ENCODE data around the gene PIAS3. TPM values are rescaled to one million over a fixed set of nuclear protein-coding genes. Genes with fewer than 3 reads are reported as not detected.

The PIAS3 gene
- total and polyA plus RNA-seq, 10 of the 15 experiments (the other 5 are each of a cell fraction or from before 2014, with no cell fraction given) = 0.85 to 14.9 (median 10.6) TPM

DNA sequence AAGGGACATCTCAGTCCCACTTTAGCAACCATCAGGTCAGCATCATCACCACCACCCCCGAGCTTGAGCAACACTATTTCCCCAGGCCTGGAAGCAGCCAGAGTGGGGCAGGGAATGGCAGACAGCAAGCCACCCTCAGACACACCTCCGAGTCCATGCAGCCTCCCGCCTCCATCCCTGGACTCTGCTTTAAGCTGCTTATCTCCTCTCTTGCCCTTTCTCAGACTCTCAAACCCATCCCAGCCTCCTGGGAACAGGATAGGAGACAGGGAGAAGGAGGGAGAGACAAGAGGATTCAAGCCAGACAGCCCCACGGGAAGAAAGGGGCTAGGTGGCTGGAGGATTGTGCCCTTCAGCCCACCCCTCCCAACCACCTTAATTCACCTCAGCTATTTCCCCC lies 1.7 kb downstream of the PIAS3 start:
- intact Hi-C loops (cut with micrococcal nuclease; ENCODE audit: unreplicated experiment) = no loop called here
- TF ChIP-seq RAD21 (IDR thresholded peaks at IDR 0.05; ENCODE audit: insufficient read depth, low read depth, low read length) (no peak), CEBPB (IDR thresholded peaks at IDR 0.05; ENCODE audit: borderline replicate concordance in 1 of 2, low read depth in 2 of 2, low read length in 2 of 2) (no peak), IRF4 (IDR thresholded peaks at IDR 0.05; ENCODE audit: low read depth, low read length) (no peak), CBFB (IDR thresholded peaks at IDR 0.05; ENCODE audit: low read depth) (no peak), YY1 (IDR thresholded peaks at IDR 0.05; ENCODE audit: low read depth, low read length) (no peak), POLR2AphosphoS2 (IDR thresholded peaks at IDR 0.05; ENCODE audit: low read depth, low read length) (no peak), BCL11A (IDR thresholded peaks at IDR 0.05; ENCODE audit: low read depth, low read length) (no peak), PML (IDR thresholded peaks at IDR 0.05; ENCODE audit: low read length) (no peak), LARP7 (IDR thresholded peaks at IDR 0.05) (no peak), SREBF2 (IDR thresholded peaks at IDR 0.05; ENCODE audit: low read length) (no peak)
- TF ChIP-seq, protein P1, sequence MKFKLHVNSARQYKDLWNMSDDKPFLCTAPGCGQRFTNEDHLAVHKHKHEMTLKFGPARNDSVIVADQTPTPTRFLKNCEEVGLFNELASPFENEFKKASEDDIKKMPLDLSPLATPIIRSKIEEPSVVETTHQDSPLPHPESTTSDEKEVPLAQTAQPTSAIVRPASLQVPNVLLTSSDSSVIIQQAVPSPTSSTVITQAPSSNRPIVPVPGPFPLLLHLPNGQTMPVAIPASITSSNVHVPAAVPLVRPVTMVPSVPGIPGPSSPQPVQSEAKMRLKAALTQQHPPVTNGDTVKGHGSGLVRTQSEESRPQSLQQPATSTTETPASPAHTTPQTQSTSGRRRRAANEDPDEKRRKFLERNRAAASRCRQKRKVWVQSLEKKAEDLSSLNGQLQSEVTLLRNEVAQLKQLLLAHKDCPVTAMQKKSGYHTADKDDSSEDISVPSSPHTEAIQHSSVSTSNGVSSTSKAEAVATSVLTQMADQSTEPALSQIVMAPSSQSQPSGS (IDR thresholded peaks at IDR 0.05; ENCODE audit: low read length) = no peak
- TF ChIP-seq, protein P2, sequence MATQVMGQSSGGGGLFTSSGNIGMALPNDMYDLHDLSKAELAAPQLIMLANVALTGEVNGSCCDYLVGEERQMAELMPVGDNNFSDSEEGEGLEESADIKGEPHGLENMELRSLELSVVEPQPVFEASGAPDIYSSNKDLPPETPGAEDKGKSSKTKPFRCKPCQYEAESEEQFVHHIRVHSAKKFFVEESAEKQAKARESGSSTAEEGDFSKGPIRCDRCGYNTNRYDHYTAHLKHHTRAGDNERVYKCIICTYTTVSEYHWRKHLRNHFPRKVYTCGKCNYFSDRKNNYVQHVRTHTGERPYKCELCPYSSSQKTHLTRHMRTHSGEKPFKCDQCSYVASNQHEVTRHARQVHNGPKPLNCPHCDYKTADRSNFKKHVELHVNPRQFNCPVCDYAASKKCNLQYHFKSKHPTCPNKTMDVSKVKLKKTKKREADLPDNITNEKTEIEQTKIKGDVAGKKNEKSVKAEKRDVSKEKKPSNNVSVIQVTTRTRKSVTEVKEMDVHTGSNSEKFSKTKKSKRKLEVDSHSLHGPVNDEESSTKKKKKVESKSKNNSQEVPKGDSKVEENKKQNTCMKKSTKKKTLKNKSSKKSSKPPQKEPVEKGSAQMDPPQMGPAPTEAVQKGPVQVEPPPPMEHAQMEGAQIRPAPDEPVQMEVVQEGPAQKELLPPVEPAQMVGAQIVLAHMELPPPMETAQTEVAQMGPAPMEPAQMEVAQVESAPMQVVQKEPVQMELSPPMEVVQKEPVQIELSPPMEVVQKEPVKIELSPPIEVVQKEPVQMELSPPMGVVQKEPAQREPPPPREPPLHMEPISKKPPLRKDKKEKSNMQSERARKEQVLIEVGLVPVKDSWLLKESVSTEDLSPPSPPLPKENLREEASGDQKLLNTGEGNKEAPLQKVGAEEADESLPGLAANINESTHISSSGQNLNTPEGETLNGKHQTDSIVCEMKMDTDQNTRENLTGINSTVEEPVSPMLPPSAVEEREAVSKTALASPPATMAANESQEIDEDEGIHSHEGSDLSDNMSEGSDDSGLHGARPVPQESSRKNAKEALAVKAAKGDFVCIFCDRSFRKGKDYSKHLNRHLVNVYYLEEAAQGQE (IDR thresholded peaks at IDR 0.05; ENCODE audit: low read depth, low read length) = no peak
- TF ChIP-seq, protein P3, sequence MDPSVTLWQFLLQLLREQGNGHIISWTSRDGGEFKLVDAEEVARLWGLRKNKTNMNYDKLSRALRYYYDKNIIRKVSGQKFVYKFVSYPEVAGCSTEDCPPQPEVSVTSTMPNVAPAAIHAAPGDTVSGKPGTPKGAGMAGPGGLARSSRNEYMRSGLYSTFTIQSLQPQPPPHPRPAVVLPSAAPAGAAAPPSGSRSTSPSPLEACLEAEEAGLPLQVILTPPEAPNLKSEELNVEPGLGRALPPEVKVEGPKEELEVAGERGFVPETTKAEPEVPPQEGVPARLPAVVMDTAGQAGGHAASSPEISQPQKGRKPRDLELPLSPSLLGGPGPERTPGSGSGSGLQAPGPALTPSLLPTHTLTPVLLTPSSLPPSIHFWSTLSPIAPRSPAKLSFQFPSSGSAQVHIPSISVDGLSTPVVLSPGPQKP (IDR thresholded peaks at IDR 0.05; ENCODE audit: low read depth, low read length) = no peak
- TF ChIP-seq, protein P4, sequence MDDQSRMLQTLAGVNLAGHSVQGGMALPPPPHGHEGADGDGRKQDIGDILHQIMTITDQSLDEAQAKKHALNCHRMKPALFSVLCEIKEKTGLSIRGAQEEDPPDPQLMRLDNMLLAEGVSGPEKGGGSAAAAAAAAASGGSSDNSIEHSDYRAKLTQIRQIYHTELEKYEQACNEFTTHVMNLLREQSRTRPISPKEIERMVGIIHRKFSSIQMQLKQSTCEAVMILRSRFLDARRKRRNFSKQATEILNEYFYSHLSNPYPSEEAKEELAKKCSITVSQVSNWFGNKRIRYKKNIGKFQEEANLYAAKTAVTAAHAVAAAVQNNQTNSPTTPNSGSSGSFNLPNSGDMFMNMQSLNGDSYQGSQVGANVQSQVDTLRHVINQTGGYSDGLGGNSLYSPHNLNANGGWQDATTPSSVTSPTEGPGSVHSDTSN (IDR thresholded peaks at IDR 0.05; ENCODE audit: insufficient replicate concordance, low read depth, low read length) = no peak
- TF ChIP-seq, protein P5, sequence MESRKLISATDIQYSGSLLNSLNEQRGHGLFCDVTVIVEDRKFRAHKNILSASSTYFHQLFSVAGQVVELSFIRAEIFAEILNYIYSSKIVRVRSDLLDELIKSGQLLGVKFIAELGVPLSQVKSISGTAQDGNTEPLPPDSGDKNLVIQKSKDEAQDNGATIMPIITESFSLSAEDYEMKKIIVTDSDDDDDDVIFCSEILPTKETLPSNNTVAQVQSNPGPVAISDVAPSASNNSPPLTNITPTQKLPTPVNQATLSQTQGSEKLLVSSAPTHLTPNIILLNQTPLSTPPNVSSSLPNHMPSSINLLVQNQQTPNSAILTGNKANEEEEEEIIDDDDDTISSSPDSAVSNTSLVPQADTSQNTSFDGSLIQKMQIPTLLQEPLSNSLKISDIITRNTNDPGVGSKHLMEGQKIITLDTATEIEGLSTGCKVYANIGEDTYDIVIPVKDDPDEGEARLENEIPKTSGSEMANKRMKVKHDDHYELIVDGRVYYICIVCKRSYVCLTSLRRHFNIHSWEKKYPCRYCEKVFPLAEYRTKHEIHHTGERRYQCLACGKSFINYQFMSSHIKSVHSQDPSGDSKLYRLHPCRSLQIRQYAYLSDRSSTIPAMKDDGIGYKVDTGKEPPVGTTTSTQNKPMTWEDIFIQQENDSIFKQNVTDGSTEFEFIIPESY (IDR thresholded peaks at IDR 0.05) = no peak

More for the DNA sequence above, 1.7 kb downstream of the PIAS3 start:
- ChIA-PET SMC1A (ENCODE audit: uncharacterized antibody, unreplicated experiment) (interaction anchor here (1.0 to 4.7 kb wide), 4 partner anchors 11 to 100 kb away, joined by 3 to 54 read pairs (median 4); partner anchors contain the start of gene NUDT17), POLR2A (interaction anchor here (1.5 to 4.4 kb wide), 3 partner anchors 10 to 32 kb away, joined by 4 to 20 read pairs (median 6); partner anchors contain the start of genes POLR3C and RNF115), RAD21 (ENCODE audit: unreplicated experiment) (interaction anchor here (3.0 to 4.7 kb wide), 2 partner anchors 11 to 107 kb away, joined by 17 to 69 read pairs; partner anchors contain the start of genes ANKRD34A, NUDT17 and POLR3GL), CTCF (interaction anchor here (1.0 to 8.0 kb wide), 9 partner anchors 10 to 176 kb away, joined by 3 to 172 read pairs (median 5); partner anchors contain the start of genes ITGA10, NUDT17 and PEX11B)
- Histone ChIP-seq H3K4me1 (ENCODE audit: control insufficient read depth, insufficient read depth, low read length) (no peaks in the 10 kb centered on the region), H3K27me3 (replicated peaks in 1 of 2; ENCODE audit: control insufficient read depth in 2 of 2, insufficient read depth in 2 of 2, low read length in 1 of 2) (no peaks in the 10 kb centered on the region), H3K79me2 (ENCODE audit: control insufficient read depth, insufficient read depth, low read length) (no peaks in the 10 kb centered on the region), H3K27ac (ENCODE audit: control insufficient read depth, insufficient read depth) (no peak overlapping the region), H3K4me2 (ENCODE audit: control insufficient read depth, insufficient read depth) (no peak overlapping the region), H3K36me3 (ENCODE audit: control insufficient read depth in 2 of 2, insufficient read depth in 2 of 2, low read length in 1 of 2) (peaks cover 4 to 11% of the 10 kb centered on the region in 2 experiments; a peak in 3 of 4 replicates), H2AFZ (ENCODE audit: control insufficient read depth, low read depth, low read length) (no peak overlapping the region), H4K20me1 (ENCODE audit: control insufficient read depth, insufficient read depth) (no peaks in the 10 kb centered on the region), H3K9ac (ENCODE audit: control insufficient read depth, insufficient read depth, low read length) (no peak overlapping the region), H3K4me3 (no peak overlapping the region), H3K9me3 (replicated peaks; ENCODE audit: control insufficient read depth, insufficient read depth, low read length) (no peaks in the 10 kb centered on the region)
- DNase-seq (ENCODE audit: low read depth, low spot score) = no peak
- 69% methylated on average over 4 of the region's 4 CpGs for WGBS (ENCODE audit: insufficient coverage, insufficient replicate concordance, low lambda C conversion rate, missing lambda C conversion rate)
- no peak for ATAC-seq
- no peak for FAIRE-seq
- in situ Hi-C loops (cut with MboI) = loop anchor here (5.0 kb wide), 1 partner anchor 60 kb away; the partner anchor contains the start of gene PEX11B
- BruUV-seq (replicated peaks) = no TSS peak
